Activated CD4-positive, alpha-beta T cell treated with anti-CD3 and anti-CD28 coated beads, Interleukin-2, amount 50 U/mL, for 16 hours (primary cell): ENCODE results near the gene SORCS2.

Experiments
- DNase-seq: peaks from one replicate; pipeline ENCODE4 v3.0.0-alpha.2; 2020

Gene SORCS2

DNA sequence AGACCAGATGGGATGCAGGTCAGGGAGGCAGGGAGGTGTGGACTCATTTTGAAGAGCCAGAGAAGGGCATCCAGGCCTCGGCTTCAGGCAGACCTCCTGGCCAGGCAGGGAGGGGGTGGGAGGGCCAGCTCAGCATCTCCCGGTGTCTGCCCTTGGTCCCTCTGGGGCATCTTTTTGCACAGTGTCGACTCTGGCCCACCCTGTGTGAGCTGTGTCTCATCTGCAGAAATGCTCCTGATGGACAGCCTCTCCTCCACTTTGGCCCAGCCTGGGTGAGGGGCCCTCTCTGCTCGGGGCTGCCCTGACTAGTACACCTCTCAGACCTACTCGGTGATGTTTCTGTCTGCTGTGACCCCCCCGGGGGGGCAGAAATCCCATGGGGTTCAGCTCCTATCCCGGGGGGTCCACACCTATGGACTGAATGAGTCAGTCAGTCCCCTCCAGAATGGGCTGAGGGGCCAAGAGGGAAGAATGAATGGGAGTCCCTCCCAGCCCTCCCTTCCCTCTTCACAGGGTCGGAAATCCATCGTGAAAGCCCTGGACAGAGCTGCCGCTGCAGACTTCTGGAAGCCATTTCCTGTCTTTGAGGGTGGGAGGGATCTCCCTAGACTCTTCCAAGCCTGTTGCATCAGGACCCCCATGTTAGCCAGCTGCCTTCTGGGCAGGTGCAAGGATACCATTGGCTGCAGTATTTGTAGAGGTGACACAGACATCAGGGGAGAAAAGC, 439.1 kb downstream of the SORCS2 start:
- DNase-seq: no peak

DNA sequence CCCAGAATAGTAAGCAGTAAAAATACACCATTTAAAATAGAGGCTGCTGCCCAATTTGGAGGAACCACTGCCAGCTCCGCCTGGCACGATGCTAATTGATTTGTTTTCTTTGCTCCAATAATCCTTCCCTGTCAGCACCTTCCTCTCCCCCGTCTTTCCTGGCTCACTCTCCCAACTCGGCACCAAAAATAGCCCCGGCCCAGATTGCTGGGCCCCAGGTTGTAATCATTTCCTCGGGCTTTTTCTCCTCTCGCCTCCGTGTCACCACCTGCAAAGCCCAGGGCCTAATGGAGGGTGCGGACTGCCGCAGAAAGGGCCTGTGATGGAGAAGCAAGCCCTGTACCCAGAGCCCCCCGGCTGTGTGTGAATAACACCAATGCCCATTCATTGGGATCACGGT, 440.0 kb downstream of the SORCS2 start:
- no peak for DNase-seq

DNA sequence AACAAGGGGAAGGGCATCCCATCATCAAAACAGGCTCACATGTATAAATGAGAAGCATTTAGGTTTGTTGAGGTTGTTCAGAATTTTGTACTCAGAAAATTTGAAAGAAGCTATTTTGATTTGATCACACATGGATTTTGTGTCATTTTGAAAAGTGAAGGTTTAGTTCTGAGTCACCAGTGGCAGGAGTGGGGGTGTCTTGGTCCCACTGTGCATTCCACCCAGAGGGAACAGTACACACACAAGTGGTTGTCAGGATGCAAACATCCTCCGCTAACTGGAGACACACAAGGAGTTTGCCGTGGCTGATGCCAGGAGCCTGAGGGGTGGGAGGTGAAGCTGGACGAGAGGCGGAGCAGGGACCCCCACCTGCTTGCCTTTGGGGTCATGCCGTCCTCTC, 440.6 kb downstream of the SORCS2 start:
- DNase-seq: no peak

DNA sequence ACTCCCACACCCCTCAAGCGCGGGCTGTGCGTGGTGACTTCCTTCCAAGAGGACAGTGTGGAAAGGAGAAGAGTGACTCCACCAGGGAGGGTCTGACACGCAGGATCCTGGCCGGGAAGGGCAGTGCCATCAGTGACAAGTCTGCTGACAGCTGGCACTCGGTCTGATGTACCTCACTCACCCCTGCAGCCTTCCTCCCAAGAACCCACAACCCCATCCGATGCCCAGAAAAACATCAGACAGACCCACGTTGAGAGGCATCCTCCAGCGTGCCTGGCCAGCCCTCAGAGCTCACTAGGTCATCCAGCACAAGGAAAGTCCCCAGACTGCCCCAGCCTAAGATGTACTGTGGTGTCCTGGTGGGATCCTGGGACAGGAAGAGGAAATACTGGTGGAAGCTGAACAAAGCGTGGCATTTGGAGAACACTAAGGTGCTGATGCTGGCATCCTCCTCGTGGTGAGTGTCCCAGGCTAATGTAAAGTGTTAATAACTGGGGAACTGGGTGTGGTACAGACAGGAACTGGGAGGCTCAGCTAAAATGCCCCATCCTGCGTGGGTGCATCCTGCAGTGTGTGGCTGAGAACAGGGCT, 442.4 kb downstream of the SORCS2 start:
- DNase-seq: no peak

DNA sequence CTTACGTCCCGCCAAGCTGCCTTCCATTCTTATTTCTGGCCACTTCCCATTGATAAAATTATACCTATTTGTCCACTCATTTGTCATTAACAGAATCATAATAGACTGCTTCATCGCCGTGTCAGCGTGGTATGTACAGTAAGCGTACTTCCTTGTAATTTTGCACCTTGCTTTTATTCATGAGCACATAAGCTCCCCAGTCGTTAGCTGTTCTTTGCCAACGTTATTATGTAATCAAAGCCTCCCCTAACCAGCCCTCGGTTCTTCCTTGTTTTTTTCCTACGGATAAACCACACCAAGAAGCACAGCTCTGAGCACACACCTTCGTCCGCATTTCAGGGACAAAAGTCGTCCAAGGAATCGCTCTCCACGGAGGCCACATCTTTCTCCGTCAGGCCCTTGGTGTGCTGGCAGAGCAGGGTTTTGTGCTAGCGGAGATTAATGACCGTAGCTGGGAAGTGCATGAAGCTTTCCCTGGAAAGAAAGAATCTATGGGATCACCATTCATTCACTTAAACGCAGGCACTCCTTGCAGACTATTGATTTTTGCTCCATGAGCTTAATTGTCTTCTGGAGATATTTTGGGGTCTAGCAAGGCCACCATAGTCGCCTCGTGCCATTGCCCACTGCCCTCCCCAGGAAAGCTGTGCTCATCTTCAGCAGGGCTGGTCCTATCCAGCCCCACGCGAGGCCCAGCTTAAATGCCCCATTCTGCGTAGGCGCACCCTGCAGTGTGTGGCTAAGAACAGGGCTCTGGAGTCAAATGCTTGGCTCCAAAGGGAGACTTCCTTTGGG, 443.3 kb downstream of the SORCS2 start:
- no peak for DNase-seq

DNA sequence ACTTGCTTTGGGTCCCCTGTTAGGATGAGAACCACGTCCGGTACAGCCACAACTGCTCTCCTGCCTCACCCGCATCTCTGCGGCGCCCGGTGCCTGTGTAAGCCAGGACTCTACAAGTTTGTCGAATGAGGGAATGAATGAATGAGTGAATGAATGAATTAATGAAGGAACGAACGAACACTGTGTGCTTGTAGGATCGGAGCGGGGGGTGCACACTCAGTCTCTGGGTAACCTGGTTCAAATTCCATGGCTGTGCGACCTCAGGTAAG, 443.8 kb downstream of the SORCS2 start:
- no peak for DNase-seq

DNA sequence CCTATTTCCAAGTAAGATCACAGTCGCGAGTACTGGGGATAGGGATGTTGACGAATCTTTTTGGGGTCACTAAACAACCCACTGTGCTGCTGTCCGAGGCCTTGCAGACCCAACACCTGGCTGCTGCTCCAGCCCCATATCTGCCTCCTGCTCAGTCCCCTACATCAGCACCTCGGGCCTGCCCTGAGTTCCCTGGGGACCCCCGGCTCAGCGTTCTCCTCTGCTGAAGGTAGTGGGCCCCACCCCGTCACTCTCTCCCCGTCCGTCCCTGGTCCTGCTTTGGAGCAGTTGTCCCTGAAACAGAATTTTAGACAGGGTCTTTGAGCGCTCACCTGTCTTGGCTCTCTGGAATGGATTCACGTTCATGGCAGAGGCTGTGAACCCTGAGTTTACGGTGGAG, 444.8 kb downstream of the SORCS2 start:
- DNase-seq: no peak

DNA sequence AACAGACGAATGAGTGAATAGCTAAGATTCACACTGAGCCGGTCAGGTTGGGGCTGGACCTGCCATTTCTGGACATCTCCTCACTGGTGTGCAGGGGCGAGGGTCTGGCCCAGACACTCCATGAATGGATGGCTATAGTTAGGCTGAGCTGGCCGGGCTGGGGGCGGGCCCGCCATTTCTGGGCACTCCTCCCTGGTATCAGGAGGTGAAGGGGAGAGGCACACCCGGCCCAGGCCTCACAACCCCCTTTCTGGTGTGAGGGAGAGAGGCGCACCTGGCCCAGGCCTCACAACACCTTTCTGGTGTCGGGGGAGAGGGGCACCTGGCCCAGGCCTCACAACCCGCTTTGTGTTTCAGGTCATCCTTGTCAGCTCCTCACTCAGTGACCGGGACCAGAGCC, 445.6 kb downstream of the SORCS2 start:
- no peak for DNase-seq

DNA sequence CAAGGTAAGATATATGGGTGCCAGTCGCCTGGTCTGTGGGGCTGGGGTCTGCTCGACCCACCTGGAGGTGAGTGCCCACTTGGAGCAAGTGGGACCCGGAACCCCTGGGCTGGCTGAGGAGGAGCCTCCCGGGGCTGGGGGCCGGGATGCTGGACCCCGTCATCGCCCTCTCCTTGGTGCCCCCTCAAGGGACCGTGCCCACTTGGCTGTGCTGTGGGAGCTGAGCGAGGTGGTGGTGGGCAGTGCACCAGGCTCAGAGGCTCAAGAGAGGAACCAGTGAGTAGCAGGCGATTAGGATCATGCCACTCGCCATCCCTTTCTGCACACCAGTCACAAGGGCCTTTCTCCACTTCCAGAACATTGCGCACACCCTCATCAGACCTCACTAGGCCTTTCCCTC, 446.2 kb downstream of the SORCS2 start:
- no peak for DNase-seq

DNA sequence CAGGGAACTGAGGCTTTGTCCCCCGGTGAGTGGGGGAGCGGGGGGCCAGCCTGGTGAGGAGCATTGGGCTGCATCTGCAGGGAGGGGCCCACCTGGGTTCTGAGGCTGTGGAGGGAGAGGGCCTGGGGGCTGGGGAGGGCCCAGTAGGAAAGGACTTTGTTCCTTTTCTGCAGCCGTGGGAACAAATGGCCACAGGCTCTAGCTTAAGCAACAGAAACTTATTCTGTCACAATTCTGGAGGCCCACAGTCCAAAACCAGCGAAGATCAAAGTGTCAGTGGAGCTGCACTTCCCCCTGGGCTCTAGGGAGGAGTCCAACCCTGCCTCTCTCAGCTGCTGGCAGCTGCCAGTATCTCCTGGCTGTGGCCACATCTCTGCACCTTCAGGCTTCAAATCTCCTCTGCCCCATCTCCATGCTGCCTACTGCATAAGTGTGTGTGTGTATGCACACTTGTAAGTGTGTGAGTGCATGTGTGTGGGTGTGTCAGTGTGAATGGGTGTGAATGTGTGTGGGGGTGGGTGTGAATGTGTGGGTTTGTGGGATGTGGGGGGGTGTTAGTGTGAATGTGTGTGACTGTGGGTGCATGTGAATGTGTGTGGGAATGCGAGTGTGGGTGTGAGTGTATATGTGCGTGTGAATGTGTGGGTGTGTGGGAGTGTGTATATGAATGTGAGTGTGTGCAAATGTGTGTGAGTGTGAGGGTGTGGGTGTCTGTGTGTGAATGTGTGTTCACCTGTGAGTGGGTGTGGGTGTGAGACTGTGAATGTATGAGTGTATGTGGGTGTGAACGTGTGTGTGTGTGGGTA, 446.8 kb downstream of the SORCS2 start:
- no peak for DNase-seq

DNA sequence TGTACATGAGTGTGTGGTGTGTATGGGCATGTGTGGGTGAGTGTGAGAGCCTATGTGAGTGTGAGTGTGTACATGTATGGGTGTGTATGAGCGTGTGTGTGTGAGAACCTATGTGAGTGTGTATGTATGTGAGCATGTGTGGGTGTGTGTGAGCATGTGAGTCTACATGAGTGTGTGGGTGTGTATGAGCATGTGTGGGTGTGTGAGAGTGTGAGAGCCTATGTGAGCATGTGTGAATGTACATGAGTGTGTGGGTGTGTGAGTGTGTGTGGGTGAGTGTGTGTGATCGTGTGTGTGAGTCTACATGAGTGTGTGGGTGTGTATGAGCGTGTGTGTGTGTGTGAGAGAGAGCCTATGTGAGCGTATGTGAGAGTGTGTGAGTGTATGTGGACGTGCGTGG, 447.8 kb downstream of the SORCS2 start:
- no peak for DNase-seq

DNA sequence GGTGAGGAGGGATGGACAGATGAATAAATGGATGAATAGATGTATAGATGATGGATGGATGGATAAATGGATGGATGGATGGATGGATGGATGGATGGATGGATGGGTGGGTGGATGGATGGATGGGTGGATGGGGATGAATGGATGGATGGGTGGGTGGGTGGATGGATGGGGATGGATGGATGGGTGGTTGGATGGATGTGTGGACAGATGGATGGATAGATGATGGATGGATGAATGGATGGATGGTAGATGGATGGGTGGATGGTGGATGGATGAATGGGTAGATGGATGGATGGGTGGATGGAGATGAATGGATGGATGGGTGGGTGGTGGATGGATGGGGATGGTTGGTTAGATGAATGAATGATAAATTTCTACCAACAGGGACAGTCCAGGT, 449.4 kb downstream of the SORCS2 start:
- DNase-seq: no peak

DNA sequence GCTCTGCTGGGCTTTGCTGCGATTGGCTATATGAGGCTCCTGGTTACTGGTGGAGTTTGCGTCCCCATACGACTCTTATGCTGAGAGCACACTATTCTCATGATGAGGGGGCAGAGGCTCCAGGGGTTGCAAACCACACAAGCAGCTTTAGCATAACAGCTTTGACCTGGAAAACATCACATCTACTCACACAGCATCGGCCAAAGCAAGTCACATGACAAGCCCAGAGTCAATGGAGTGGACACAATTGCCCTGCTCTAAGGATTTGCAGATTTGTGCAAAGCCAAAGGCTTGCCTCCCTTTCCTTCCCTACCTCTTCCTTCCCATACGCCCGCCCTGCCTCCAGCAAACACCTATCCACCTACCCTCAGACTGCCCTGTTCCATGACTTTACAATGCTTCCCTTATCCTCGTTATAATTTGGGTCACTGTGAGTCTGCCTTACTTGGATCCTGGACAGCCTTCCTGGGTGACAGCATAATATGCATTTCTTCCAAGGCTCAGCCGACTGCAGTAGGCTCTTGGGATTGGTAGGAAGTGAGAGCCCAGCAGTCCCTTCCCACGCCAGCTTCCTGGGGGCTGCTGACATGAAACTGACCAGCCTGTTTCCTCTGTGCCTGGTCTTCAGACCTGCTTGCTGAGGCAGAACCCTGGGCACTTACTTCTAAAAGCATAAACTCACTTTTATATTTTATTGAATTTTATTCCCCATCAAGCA, 450.6 kb downstream of the SORCS2 start:
- DNase-seq: no peak

DNA sequence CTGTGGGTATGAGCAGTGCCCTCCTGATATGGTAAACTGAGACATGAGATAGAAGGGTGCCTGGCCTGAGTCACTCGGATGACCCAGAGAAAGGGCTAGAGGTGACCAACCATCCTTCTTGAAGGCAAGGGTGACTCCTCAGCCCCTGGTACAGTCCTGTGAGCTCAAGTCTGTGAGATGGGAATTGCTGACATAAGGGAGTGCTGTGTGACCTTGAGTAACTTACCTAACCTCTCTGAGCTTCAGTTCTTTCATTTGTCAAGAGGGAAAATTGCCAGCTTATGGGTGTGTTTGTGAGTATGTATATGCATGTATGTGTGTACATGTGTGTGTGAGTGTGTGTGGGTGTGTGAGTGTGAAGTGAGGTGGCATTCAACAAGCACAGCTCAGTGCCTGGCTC, 452.8 kb downstream of the SORCS2 start:
- DNase-seq: no peak

DNA sequence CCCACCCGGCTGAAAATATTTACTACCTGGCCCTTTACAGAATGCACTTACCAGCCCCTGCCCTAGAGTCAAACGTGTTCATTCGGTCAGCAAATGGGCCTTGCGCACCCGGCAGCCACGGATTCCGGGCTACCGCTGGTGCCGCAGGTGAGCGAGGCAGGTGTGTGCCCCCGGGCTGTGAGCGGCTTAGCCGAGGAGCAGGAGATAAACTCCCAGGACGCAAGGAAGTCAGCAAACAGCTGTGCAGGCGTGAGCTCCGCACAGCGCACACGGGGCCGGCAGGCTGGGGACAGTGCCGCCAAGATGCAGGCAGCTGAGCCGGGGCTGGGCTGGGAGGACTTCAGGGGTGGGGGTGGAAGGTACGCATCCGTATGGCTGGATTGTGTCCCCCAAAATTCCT, 453.6 kb downstream of the SORCS2 start:
- no peak for DNase-seq

DNA sequence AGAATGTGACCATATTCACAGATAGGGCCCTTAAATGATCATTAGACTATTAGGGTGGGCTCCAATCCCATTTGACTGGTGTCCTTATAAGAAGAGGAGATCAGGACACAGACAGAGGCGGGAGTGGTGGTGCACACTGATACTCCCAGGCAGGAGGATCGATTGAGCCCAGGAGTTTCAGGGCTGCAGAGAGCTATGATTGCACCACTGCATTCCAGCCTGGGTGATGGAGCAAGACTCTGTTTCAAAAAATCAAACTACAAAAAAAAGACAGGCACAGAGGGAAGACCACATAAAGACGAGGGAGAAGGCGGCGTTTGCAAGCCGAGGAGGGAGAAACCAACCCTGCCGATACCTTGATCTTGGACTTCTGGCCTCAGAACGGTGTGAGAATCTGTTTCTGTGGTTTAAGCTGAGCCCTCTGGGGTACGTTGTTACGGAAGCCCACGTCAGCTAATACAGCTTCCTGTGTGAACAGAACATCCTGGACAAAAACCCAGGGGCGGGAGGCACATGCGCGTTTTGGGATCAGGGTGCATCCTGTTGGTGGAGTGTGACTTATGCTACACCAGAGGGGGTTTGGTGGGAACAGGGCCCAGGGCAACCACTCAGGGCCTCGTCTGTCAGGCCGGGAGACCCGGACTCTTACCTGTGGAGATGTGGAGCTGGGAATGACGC, 454.2 kb downstream of the SORCS2 start:
- peak; percentile 34 for DNase-seq

DNA sequence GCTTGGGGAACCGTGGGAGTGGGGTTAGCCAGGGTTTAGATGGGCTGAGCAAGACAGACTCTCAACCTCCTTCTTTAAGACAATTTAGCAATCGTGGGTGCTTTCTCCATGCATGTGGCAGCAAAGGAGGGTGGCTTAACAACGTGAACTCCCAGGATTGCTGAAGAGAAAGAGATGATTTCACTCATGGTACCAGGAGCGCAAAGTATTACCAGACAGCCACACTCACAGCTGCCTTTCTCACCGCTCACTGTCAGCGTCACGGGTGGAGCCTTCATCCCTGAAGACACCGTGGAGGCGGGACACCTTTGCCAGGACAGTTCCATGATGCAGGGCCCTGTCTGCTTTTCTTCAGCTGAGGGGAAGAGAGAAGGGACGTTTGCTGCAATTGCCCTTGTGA, 454.8 kb downstream of the SORCS2 start:
- no peak for DNase-seq

DNA sequence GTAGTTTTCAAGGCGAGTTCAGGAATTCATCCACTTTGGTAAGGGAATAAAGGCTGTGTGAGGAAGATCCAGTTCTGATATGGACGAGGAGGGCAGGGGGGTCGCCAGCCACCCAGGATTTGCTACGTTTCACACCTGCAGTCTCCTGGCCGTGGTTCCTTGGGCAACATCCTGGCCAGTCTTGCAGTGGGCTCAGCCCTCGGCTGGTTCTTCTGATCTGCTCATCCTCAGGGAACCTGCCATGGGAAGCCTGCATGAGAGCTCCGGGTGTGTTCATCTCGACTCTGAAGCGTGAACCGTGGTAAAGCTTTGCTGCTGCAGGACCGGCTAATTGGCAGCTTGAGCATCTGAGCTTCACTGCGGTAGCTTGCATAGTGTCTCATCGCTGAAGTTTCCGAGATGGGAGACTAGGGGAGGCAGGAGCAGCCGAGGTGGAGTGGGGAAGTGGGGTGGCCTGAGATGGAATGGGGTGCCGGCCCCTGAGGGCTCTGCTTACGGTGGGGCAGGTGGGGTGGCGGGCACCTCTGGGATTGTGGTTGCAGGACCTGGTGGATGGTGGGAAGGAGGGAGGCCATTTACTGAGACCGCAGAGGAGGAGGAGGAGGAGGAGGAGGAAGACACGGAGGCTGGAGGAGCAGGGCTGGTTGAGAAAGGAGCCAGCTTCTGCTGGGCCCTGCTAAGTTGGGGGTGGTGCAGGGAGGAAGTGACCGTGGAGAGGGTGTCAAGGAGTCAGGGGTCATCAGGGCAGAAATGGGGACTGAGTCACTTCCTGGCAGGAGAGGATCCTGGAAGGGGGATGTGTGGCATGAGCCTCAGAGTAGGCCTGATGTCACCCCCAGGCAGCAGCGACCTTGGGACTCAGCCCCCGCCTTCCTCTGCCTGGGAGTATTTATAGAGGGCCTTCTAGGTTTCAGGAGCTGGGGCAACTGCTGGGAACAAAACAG, 455.5 kb downstream of the SORCS2 start:
- DNase-seq: no peak

DNA sequence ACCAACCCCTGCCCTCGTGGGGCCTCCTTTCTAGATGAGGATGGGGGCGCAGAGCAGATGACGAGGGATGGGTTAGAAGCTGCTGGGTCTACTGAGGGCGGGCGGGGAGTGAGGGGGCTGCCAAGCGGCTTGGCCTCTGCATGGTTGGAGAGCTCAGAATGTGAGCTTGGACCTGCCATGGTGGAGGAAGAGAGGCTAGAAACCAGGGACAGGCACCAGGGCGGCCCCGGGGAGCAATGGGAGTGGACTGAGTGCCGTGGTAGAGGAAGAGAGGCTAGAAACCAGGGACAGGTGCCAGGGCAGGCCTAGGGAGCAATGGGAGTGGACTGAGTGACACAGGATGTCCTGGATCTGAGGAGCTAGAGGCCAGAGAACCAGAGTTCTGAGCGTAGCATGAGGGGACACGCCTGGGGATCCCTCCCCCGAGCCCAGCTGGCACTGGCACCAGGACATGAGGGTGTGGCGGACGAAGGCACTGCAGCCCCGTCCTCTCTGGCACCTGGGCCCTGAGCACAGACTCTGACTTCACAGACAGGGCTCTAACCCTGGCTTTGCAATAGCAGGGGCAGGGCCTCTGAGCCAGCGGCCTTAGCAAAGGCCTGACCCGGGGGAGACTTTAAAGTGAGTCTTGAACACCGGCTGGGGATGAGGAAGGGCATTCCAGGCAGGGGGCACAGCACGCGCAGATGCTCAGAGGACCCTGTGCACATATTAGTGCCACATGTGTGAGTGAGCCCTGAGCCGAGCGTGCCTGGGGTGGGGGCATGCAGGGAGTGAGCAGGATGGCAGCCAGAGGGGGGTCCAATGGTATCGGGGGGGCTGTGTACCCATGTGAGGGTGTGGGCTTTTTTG, 456.4 kb downstream of the SORCS2 start:
- no peak for DNase-seq

DNA sequence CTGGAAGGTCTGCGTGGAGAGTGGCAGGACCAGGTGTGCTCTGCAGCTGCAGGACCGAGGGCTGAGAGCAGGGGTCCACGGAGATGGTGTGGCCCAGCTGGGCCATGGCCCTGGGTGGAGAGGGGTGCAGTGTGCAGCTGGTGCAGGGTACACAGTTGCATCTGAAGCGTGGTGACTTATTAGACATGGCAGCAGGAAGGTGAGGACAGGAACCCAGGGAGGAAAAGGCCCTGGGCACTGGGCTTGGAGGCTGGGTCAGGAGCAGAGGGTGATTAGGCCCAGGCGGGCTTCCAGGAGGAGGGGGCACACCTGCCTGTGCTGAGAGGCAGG, 457.0 kb downstream of the SORCS2 start:
- no peak for DNase-seq
